Glutamatergic neuron (in vitro differentiated cells): ENCODE measurements around the gene RHEBL1. TPM values are rescaled to one million over a fixed set of nuclear protein-coding genes. Genes with fewer than 3 reads are reported as not detected.
"Not testable (repeated sequence)": the region's sequence is repeated elsewhere in the genome, so short reads cannot be mapped to it uniquely, and the experiment has no call there.

Source experiments
- DNase-seq: peaks from one replicate; pipeline ENCODE4 v3.0.0; 2022
- H3K27ac Mint-ChIP-seq: one replicate; pipeline ENCODE4 v1.8.0; 2020; ENCODE audit warnings: mild to moderate bottlenecking, mixed read lengths, inconsistent platforms; ENCODE audit not compliant: unreplicated experiment
- H3K27me3 Mint-ChIP-seq: one replicate; pipeline ENCODE4 v1.8.0; 2020; ENCODE audit warnings: mild to moderate bottlenecking, moderate library complexity, mixed read lengths, inconsistent platforms; ENCODE audit not compliant: unreplicated experiment
- H3K36me3 Mint-ChIP-seq: one replicate; pipeline ENCODE4 v1.8.0; 2020; ENCODE audit warnings: mild to moderate bottlenecking, mixed read lengths, inconsistent platforms; ENCODE audit not compliant: unreplicated experiment
- H3K4me1 Mint-ChIP-seq: one replicate; pipeline ENCODE4 v1.8.0; 2020; ENCODE audit warnings: mild to moderate bottlenecking, low read depth, mixed read lengths, inconsistent platforms; ENCODE audit not compliant: unreplicated experiment
- H3K4me3 Mint-ChIP-seq: one replicate; pipeline ENCODE4 v1.8.0; 2020; ENCODE audit warnings: mild to moderate bottlenecking, mixed read lengths, inconsistent platforms; ENCODE audit not compliant: unreplicated experiment
- H3K9me3 Mint-ChIP-seq: one replicate; pipeline ENCODE4 v1.8.0; 2020; ENCODE audit warnings: mild to moderate bottlenecking, moderate library complexity, mixed read lengths, inconsistent platforms; ENCODE audit not compliant: unreplicated experiment
- total RNA-seq: library from RNA; stranded (reverse); fragmentation: NEBNext Ultra II Directional; extraction: Animal tissue kit (Norgen Biotek cat#: 25700); gene quantifications from one replicate; pipeline ENCODE4 v1.2.1, GENCODE V29; 2021; ENCODE audit not compliant: unreplicated experiment
- TF ChIP-seq, protein P1 (sequence below): fragments of 200-600 bp; sonication (generic); IDR thresholded peaks from one replicate; pipeline ENCODE4 v1.5.0; 2021; ENCODE audit not compliant: partially characterized antibody, unreplicated experiment

RHEBL1 gene
- total RNA-seq, 1 donor from 2014 or later = 2.3 TPM

DNA sequence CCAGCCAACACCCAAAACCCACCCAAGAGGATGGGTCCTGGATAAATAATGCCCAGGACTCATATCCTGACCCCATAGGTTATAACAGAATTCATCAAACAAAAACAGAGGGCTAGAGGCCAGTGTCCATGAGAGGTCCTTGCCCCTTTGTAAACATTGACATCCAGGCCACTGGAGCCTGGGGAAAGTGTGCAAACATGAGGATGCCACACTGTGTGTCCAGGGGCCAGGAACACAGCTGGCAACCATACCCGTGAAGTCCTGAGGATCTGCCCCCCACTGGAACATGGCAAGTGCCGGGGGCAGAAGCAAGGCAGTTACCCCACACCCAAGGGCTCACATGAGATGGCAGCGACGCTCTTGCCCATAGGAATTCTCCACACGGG, 5.0 kb downstream of the RHEBL1 start:
- H3K27ac Mint-ChIP-seq = no peak overlapping the region
- DNase-seq = no peak
- H3K4me3 Mint-ChIP-seq = no peak overlapping the region
- TF ChIP-seq, protein P1, sequence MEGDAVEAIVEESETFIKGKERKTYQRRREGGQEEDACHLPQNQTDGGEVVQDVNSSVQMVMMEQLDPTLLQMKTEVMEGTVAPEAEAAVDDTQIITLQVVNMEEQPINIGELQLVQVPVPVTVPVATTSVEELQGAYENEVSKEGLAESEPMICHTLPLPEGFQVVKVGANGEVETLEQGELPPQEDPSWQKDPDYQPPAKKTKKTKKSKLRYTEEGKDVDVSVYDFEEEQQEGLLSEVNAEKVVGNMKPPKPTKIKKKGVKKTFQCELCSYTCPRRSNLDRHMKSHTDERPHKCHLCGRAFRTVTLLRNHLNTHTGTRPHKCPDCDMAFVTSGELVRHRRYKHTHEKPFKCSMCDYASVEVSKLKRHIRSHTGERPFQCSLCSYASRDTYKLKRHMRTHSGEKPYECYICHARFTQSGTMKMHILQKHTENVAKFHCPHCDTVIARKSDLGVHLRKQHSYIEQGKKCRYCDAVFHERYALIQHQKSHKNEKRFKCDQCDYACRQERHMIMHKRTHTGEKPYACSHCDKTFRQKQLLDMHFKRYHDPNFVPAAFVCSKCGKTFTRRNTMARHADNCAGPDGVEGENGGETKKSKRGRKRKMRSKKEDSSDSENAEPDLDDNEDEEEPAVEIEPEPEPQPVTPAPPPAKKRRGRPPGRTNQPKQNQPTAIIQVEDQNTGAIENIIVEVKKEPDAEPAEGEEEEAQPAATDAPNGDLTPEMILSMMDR = no peak
- H3K27me3 Mint-ChIP-seq = peaks cover 8% of the 10 kb centered on the region
- peaks cover 4% of the 10 kb centered on the region for H3K9me3 Mint-ChIP-seq
- no peaks in the 10 kb centered on the region for H3K36me3 Mint-ChIP-seq
- H3K4me1 Mint-ChIP-seq = peaks cover 11% of the 10 kb centered on the region

DNA sequence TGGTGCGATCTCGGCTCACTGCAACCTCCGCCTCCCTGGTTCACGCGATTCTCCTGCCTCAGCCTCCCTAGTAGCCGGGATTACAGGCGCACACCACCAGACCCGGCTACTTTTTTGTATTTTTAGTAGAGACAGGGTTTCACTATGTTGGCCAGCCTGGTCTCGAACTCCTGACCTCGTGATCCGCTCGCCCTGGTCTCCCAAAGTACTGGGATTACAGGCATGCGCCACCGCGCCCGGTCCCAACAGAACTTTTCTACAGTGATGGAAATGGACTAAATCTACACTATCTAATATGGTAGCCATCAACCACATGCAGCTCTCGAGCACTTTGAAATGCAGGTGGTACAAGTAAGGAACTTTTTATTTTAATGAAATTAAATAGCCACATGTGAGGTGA, 7.9 kb downstream of the RHEBL1 start:
- H3K27me3 Mint-ChIP-seq = peaks cover 16% of the 10 kb centered on the region
- DNase-seq, H3K9me3 Mint-ChIP-seq, H3K4me3 Mint-ChIP-seq, H3K36me3 Mint-ChIP-seq, H3K27ac Mint-ChIP-seq: not testable (repeated sequence)
- H3K4me1 Mint-ChIP-seq = peaks cover 12% of the 10 kb centered on the region

DNA sequence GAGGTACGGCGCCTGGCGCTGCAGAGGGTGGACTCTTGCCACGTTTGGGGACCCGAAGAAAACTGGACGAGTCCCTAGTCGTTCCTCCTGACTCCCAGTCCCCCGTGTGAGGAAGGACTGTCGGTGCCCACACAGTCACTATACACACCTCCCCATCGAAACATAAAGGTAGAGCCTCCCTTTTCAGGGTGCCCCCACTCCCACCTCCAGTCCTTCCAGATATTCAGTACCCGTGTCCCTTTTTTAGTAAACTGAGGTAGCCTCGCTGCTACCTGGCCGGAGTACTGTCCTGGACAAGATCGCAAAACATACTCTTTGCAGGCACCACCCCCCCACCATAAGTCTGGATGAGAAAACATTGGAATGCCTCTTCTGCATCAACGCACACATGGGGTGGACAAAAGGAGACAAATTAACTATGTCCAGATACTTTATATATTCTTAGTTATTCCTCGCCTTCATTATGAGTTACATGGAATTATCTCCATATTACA, 8.6 kb downstream of the RHEBL1 start:
- TF ChIP-seq, protein P1 = no peak
- no peak for DNase-seq
- Mint-ChIP-seq H3K36me3 (no peaks in the 10 kb centered on the region), H3K27ac (peak overlapping the region; percentile 87), H3K9me3 (peaks cover 11% of the 10 kb centered on the region), H3K4me3 (peak overlapping the region; percentile 96), H3K4me1 (peaks cover 19% of the 10 kb centered on the region), H3K27me3 (peaks cover 16% of the 10 kb centered on the region)

DNA sequence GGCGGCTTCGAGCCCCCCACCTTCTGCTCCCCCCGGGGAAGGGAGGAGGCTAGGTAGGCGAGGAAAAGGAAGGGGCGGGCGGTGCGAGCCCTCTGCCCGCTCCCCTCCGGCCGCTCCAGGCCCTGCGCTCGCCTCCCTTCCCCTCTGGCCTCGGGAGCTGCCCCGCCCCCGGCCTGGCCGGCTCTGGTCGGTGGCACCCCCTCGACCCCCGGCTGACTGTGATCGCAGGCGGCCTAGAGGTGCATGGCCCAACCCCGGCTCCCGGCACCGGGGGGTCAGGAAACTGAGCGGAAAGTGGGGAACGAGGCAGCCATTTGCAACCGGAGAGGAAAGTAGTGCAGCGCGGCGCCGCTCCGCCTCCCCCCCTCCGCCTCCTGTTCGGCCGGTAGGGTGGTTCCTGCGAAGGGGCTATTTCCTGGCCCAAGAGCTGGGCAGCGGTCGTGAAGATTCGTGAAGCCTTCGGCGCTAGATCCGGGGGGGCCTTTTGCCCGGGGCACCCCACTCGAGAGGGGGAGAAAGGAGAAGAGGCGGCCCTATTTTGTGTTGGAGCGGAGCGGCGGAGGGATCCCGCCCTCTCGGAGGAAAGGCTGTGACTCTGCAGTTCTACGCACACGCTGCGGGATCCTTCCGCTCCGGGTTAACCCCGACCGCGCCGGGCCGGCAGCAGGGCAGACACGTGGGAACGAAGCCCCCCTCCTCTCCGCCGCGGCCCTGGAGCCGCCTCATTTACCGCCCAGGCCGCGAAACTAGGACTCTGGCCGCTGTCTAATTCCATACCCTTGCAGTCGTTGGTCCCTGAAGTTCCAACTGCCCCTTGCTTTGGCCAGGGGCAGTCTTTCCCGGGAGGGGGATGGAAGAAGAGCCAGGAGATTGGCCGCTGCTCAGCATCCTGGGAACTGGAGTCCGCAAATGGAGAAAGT, 9.3 kb downstream of the RHEBL1 start, which contains the start of gene KMT2D:
Gene KMT2D, minus strand, starts transcription at position 558 of the 920 bp plus-strand sequence. CDS start 5,470 bp downstream, outside the sequence.
- Mint-ChIP-seq H3K36me3 (no peaks in the 10 kb centered on the region), H3K27me3 (peaks cover 18% of the 10 kb centered on the region), H3K27ac (peak within 1 kb of the TSS; percentile 95), H3K4me1 (peaks cover 26% of the 10 kb centered on the region), H3K9me3 (peaks cover 11% of the 10 kb centered on the region), H3K4me3 (peak within 1 kb of the TSS; percentile 98)
- DNase-seq = peak; percentile 93
- TF ChIP-seq, protein P1 = no peak

DNA sequence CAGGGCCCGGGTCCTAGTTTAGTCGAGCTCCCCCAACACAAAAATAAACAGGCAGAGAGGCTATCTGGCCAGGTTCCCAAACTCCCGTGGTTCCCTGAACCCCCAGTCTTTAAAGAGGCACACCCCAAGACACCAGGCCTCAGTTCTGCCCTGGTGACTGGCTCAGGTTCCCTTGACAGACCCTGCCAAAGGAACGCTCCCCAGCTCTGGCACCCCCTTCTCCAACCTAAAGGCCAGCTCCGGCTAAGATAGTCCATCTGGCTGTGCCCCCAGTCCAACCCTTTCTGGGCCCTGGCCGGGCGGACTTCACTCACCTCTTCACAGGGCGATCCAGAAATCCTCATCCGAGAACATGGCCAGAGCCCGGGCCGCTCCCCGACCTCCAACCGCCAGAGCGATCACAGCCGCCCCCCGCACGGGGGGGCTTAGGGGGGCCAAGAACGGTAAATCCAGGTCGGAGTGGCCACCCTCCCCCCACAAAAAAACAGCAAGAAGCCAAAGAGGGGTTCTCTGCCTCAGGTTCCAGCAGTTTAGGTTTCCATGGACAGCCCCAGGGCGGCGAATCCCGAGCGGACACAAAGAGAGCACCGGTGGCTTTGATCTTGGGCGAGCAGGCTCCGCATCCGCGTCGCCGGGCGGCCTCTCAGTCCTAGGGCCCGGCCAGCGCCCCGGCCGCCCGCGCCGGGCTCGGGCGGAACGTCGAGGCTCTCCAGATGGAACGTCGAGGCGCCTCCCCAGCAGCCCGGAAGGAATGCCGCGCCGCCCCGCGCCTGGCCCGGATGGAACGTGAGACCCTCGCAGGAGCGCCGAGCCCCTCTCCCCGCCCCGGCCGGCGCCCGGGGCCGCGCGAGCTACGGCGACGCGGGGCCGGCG, 10.2 kb downstream of the RHEBL1 start:
- Mint-ChIP-seq H3K27ac (peak overlapping the region; percentile 93), H3K4me1 (peaks cover 29% of the 10 kb centered on the region), H3K27me3 (peaks cover 16% of the 10 kb centered on the region), H3K36me3 (no peaks in the 10 kb centered on the region), H3K9me3 (peaks cover 11% of the 10 kb centered on the region), H3K4me3 (peak overlapping the region; percentile 98)
- TF ChIP-seq, protein P1 = no peak
- peak; percentile 54 for DNase-seq
